LoVo (cell line): ENCODE results near the gene SLC45A2.
"Not testable (repeated sequence)": the region's sequence is repeated elsewhere in the genome, so short reads cannot be mapped to it uniquely, and the experiment has no call there.

Experiments
- DNase-seq: peaks from one replicate; pipeline ENCODE4 v3.0.0-alpha.2; 2016; ENCODE audit warnings: low spot score

The SLC45A2 gene

GRCh38 chr5:33921002-33921401 lies 63.5 kb downstream of the SLC45A2 start:
- peak; percentile 9 for DNase-seq

GRCh38 chr5:33914844-33915243 lies 69.6 kb downstream of the SLC45A2 start:
- not testable (repeated sequence) for DNase-seq

GRCh38 chr5:33906248-33906647 lies 78.2 kb downstream of the SLC45A2 start:
- not testable (repeated sequence) for DNase-seq

- DNase-seq = no peak
Observed at GRCh38 chr5:33905381-33905780, 79.1 kb downstream of the SLC45A2 start.

- peak; percentile 18 for DNase-seq
Observed at GRCh38 chr5:33903118-33903517, 81.4 kb downstream of the SLC45A2 start.

GRCh38 chr5:33901156-33901555 lies 83.3 kb downstream of the SLC45A2 start:
- DNase-seq = no peak
